CD4-positive, alpha-beta T cell treated with Interleukin-15 for 1 hour (primary cell): ENCODE measurements around the gene ALDH3A1.

Experiments used
- DNase-seq: peaks from one replicate; pipeline ENCODE4 v3.0.0-alpha.2; 2020

Gene ALDH3A1

GRCh38 chr17:19702217-19702641 lies 45.9 kb downstream of the ALDH3A1 start:
- DNase-seq = no peak
